HCT116 (cell line): ENCODE measurements around the gene C1orf94.

Experiments used
- CBX3 ChIP-seq: IDR thresholded peaks from 2 replicates; pipeline ENCODE4 v1.6.1; 2012; ENCODE audit warnings: low read depth
- CTCF ChIP-seq, 3 experiments: fragments of 200-600 bp in 1 of 3; sonication (generic) in 1 of 3; IDR thresholded peaks in 2 of 3; conservative IDR thresholded peaks in 1 of 3; 2 replicates each; pipeline ENCODE4 v1.5.1; 2012 to 2017; ENCODE audit warnings: low read depth in 2 of 3, low read length in 2 of 3, antibody characterized with exemption in 1 of 3, borderline replicate concordance in 1 of 3, control low read depth in 1 of 3, mild to moderate bottlenecking in 1 of 3, mixed read lengths in 1 of 3, mixed run types in 1 of 3, moderate library complexity in 1 of 3; ENCODE audit not compliant: insufficient read depth in 1 of 3
- RAD21 ChIP-seq: IDR thresholded peaks from 2 replicates; pipeline ENCODE4 v1.6.1; 2012; ENCODE audit warnings: low read depth, mild to moderate bottlenecking

DNA sequence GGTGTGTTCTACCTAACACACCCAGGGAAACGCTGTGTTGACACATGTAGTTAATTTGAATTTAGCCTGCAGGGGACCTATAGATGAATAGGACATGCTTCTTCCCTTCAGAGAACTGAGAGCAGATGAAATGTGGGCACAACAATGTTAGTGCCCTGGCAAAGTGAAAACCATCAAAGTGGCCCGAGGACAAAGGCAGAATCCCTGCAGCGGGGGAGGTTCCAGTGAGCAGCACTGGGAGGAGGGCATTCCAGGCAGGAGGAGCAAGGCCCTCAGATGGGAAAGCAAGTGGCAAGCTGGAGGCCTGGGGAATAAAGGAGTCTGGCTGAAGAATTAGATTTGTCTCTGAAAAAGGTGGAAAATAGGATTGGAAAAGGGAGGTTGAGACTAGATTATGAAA is 37.2 kb downstream of the C1orf94 start:
- no peak for TF ChIP-seq RAD21
- no peak for TF ChIP-seq CBX3
- no peak for TF ChIP-seq CTCF (IDR thresholded peaks at IDR 0.05 in 2 of 3, conservative IDR thresholded peaks at IDR 0.05 in 1 of 3; ENCODE audit: borderline replicate concordance in 1 of 3, insufficient read depth in 1 of 3, low read depth in 2 of 3, low read length in 2 of 3)
